ACHN (cell line): Measurements from ENCODE around the gene DNM3.

Source experiments
- DNase-seq: peaks from one replicate; pipeline ENCODE4 v3.0.0-alpha.2; 2015
- in situ Hi-C: cut with HindIII; loops from 2 replicates; pipeline ENCODE4 v1.10.0; 2017; ENCODE audit warnings: low sequenced_read_pairs, low pct_ligation_motif_present, low pct_unique_long_range_greater_than_20kb

DNM3 gene

DNA sequence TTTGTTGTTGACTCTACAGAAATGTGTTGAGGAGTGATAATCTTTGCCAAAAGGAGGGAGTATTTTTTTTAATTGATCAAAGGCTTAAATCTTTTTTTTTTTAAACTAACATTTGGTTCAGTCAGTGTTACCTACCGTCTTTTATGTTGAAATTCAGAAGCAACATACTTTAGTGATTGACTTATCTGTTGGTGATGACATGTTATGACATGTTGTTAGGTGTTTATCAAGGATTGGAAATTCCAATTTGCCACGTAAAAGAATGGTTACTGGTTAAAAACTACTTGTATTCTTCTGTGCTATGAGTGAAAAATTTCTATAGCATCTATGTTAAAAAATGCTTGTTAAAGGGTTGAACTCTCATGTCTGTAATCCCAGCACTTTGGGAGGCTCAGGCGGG lies 61.2 kb downstream of the DNM3 start:
- in situ Hi-C loops: no loop called here
- DNase-seq: no peak

DNA sequence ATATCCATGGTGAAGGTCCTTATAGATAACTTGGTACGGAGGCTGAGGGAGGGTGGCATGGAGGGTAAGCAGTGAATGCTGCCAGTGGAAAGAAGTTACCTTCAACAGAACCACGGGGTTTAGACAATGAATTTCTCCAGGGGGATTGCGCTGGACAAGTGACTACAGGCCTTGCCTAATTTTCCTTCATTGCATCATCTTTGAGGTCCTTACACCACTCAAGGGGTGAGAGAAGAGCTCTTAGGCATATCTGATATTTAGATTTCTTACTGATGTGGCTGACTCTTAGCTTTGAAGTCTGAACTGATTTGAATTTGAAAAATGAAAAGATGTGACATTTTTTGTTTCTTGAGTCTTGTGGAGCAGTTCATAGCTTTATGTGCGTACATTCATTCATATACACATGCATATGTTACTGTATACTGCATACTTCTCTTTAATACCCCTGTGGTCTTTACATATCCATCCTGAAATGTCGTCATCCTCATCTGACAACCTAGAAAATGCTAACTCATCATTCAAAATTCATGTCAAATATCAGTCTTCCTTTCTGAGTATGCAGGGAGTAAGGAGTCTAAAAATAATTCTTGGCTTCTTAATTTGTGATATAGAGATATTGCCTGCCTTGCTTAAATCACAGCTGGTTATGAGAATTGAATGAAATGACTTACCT lies 63.6 kb downstream of the DNM3 start:
- no peak for DNase-seq
- in situ Hi-C loops: no loop called here

GRCh38 chr1:171909711-171910110 lies 68.4 kb downstream of the DNM3 start:
- no peak for DNase-seq
- in situ Hi-C loops: no loop called here

DNA sequence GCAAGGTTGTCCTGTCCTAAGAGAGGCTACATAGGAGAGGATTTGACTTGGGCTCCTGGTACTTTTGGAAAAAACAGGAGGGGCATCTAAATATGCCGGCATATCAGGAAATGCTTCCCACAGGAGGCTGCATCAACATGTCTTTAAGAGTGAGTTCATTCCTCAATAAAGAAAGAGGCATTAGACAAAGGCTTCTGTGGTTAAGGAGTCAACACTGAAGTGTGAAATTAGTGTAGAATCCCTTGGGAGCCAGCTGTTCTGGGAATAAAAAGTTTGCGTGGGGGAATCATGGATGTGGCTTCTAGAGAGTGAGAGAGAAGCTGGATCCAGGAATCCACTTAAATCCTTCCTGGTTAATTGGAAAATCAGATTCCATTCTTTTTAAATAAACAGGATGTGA lies 69.5 kb downstream of the DNM3 start:
- DNase-seq: no peak

GRCh38 chr1:171911506-171911905 lies 70.2 kb downstream of the DNM3 start:
- in situ Hi-C loops: no loop called here
- peak; percentile 19 for DNase-seq

More for the DNA sequence above, 69.5 kb downstream of the DNM3 start:
- in situ Hi-C loops: no loop called here

GRCh38 chr1:171912509-171913175 lies 71.3 kb downstream of the DNM3 start:
- DNase-seq: no peak
- in situ Hi-C loops: no loop called here

- DNase-seq: no peak
- in situ Hi-C loops: no loop called here
These were observed 72.1 kb downstream of the DNM3 start for GRCh38 chr1:171913385-171913784.

DNA sequence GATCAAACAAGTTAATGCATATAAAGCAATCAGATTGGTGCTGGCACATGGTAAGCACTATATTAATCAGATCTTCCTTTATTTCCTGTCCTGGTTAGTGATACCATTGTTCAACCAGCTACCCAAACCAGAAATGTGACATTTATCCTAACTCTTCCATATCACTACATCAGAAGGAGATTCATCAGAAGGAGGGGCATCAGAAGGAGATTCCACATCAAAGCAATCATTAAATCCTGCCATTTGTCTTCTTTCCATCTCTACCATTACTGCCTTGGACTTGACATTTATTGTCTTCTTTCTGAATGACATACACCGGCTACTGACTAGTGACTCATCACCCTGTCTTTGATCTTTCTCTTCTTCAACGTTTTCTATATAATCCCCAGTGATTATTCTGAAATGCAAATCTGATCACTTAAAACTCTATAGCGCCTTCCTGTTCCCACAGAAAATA lies 75.0 kb downstream of the DNM3 start:
- in situ Hi-C loops: no loop called here
- no peak for DNase-seq

DNA sequence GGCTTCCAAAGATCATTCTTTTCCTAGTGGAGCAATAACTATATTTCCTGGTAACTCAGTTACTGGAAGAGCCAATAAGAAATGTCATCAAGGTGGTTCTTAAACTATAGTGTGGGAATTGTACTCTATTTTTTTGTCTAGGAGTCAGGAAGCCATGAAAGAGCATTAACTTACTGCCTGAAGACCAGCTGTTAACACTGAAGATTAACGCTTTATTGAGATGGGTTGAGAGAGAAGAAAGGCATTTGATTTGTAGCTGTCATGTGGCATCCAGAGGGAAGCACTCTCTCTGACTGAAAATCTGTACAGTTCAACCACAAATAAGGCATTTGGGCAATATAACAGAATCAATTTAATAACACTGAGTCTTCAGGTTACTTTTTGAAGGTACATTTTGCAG lies 76.0 kb downstream of the DNM3 start:
- DNase-seq: no peak
- in situ Hi-C loops: no loop called here

DNA sequence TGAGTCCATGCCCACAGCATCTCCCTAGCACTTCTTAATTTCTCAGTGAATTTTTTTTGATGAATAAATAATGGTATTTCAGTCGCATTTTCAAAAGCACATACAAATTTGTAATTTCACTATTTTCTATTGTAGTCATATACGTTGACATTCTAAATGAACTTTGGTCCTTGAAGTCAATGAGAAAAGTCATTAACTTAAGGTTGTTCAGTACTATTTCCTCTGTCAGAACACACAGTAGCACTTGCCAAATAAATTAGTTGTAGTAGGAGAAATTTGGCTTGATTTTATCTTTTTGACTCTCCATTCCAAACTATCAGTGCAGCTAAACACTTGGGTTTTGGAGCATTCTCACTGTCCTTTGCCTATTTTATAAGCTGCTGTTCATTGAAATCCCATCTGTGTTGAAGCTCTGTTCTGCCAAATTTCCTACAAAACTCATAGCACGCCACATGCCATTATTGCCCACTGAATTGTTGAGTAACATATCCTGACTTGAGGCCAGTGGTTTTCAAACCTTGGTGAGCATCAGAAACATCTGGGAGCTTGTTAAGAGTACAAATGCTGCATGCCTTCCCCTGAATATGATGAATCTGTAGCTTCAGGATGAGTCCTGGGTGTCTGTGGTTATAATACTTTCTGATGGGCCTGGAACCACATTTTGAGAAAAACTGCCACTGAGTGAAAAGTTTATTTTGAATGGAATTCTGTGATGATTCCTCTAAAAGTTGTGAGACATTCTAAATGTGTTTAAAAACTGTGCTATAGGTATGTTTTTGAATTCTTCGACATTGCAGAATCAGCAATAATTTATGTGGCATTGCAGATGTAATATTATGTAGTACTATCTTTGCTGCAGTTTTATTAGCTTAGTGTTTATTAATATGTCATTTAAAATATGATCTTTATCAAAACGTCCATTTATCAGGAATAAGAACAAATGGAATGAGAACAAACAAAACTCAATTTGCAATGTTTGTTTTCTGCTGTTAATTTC lies 78.9 kb downstream of the DNM3 start:
- in situ Hi-C loops: no loop called here
- DNase-seq: no peak

DNA sequence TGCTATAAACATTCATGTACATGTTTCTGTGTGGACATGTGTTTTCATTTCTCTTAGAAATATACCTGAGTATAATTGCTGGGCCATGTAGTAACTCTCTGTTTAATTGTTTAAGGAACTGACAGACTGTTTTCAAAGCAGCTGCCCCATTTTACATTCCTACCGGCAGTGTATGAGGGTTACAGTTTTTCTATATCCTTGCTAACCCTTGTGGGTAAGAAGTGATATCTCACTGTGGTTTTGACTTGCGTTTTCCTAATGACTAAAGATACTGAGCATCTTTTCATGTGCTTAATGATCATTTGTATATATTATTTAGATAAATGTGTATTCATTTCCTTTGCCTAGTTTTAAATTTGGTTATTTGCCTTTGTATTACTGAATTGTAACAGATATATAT lies 81.7 kb downstream of the DNM3 start:
- DNase-seq: no peak
- in situ Hi-C loops: no loop called here

GRCh38 chr1:171929121-171929520 lies 87.8 kb downstream of the DNM3 start:
- in situ Hi-C loops: no loop called here
- DNase-seq: no peak

DNA sequence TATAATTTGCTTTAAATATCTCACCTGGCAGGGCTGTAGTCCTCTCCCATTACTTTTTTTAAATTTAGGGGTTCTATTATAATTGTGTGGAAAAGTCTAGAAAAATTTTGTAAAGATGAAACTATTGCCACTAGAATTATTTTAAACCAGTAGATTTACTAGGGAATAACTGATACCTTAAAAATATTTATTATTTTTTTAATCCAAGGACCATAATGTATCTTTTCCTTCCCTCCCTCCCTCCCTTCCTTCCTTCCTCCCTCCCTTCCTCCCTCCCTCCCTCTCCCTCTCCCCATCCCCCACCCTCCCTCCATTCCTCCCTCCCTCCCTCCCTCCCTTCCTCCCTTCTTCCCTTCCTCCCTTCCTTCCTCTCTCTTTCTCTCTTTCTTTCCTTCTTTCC lies 90.5 kb downstream of the DNM3 start:
- no peak for DNase-seq
- in situ Hi-C loops: no loop called here

GRCh38 chr1:171934664-171935063 lies 93.4 kb downstream of the DNM3 start:
- in situ Hi-C loops: no loop called here
- DNase-seq: no peak

GRCh38 chr1:171935086-171935485 lies 93.8 kb downstream of the DNM3 start:
- DNase-seq: no peak
- in situ Hi-C loops: no loop called here

GRCh38 chr1:171935664-171936063 lies 94.4 kb downstream of the DNM3 start:
- DNase-seq: no peak
- in situ Hi-C loops: no loop called here

- in situ Hi-C loops: no loop called here
- no peak for DNase-seq
These were observed 96.6 kb downstream of the DNM3 start for GRCh38 chr1:171937938-171938337.

DNA sequence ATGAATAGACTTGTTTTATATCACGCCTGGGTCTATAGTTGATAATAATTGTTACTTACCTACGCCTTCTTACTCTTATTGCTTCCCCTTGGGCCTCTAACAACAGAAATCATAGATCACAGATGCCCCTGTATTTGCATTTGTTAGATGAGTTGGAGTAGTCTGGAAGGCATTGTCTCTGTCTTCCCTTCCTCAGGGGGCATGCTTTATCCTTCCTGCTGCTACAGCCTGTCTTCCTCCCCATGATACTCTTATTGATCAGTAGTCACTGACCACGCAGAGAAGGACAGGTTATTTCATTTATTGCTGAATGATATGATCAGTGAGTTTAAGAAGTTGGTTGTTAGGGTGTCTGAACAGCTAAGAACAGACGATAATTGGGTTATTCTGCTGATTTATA lies 98.4 kb downstream of the DNM3 start:
- DNase-seq: no peak
- in situ Hi-C loops: no loop called here

DNA sequence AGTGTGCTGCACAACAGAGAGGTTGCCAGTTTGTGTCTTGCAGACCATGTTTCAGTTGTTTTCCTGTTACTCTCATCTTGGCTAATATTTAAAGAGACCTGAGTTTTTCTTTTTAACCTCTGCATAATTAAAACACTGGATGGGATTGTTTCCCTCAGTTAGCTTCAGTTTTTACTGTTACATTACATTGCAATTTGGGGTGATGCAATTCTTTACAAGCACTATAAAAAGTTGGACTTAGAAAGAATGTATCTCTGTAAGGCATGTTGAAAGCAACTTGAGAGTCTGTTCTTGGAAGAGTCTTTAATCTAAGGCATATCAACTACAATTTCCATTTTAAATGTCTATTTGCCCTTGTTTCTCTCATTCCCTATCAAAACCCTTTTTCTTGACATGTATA lies 99.1 kb downstream of the DNM3 start:
- no peak for DNase-seq
- in situ Hi-C loops: no loop called here
